Lung (tissue), 12 donors: ENCODE data around the gene RBM28. TPM values are rescaled to one million over a fixed set of nuclear protein-coding genes. Genes with fewer than 3 reads are reported as not detected.

Source experiments
- ATAC-seq: fragments of 200-7000 bp; cut with Tn5 transposase; one replicate; pipeline ENCODE4 v1.9.1; 2020; ENCODE audit warnings: moderate number of reproducible peaks; ENCODE audit not compliant: insufficient read depth, low FRiP score
- DNase-seq, 3 donors: peaks; one replicate each; pipeline ENCODE4 v3.0.0-alpha.2; 2013 to 2017
- H3K27ac ChIP-seq, 2 donors: one replicate each; pipeline ENCODE4 v1.5.1; 2013; ENCODE audit warnings: mild to moderate bottlenecking in 2 of 2, moderate library complexity in 2 of 2, control low read depth in 1 of 2, inconsistent platforms in 1 of 2, low read depth in 1 of 2, low read length in 1 of 2
- H3K27me3 ChIP-seq, 3 donors: one replicate each; pipeline ENCODE4 v1.5.1; 2013; ENCODE audit warnings: low read length in 2 of 3; ENCODE audit not compliant: control insufficient read depth in 3 of 3, insufficient read depth in 3 of 3
- H3K36me3 ChIP-seq, 4 donors: one replicate each; pipeline ENCODE4 v1.5.1; 2013; ENCODE audit warnings: low read length in 4 of 4, mild to moderate bottlenecking in 1 of 4, moderate library complexity in 1 of 4; ENCODE audit not compliant: control insufficient read depth in 4 of 4, insufficient read depth in 4 of 4
- H3K4me1 ChIP-seq, 5 donors: one replicate each; pipeline ENCODE4 v1.5.1; 2013; ENCODE audit warnings: low read length in 5 of 5, mild to moderate bottlenecking in 2 of 5, moderate library complexity in 1 of 5; ENCODE audit not compliant: control insufficient read depth in 5 of 5, insufficient read depth in 5 of 5
- H3K4me3 ChIP-seq: one replicate; pipeline ENCODE4 v1.5.1; 2013; ENCODE audit warnings: mild to moderate bottlenecking, control low read depth, moderate library complexity
- H3K9ac ChIP-seq, 2 donors: one replicate each; pipeline ENCODE4 v1.5.1; 2013; ENCODE audit warnings: low read length in 2 of 2, control low read depth in 1 of 2; ENCODE audit not compliant: insufficient read depth in 1 of 2
- H3K9me3 ChIP-seq, 4 donors: one replicate each; pipeline ENCODE4 v1.5.1; 2013; ENCODE audit warnings: low read length in 3 of 4, mild to moderate bottlenecking in 1 of 4, moderate library complexity in 1 of 4; ENCODE audit not compliant: control insufficient read depth in 4 of 4, insufficient read depth in 3 of 4
- CTCF ChIP-seq: IDR thresholded peaks from 2 replicates; pipeline ENCODE4 v1.5.1; 2012; ENCODE audit warnings: mild to moderate bottlenecking; ENCODE audit errors: control extremely low read depth, extremely low read depth
- WGBS, 2 donors: extraction: QIAGEN DNeasy Blood & Tissue Kit; methylation state at CpG; one replicate each; pipeline ENCODE4 v1.1.7; 2013; 5-methylcytosine and 5-hydroxymethylcytosine counted together
- polyA plus RNA-seq, 2 donors: library from polyadenylated mRNA; stranded (reverse); fragments of 200-250 nt; gene quantifications; one replicate each; pipeline ENCODE4 v1.2.1, GENCODE V29; 2013
- total RNA-seq, 2 donors: library from RNA; depleted of rRNA in 1 of 2; stranded (reverse); fragments of >200 nt in 1 of 2; gene quantifications; one replicate each; pipeline ENCODE4 v1.2.1, GENCODE V29; 2014 to 2021
- donor health status: control.
- donor health status: control.
- donor health status: Bipolar disorder and iron deficiency.
- donor health status: healthy.
- donor health status: DM: yes; HTN: yes; CAD: no.

Gene RBM28
- total and polyA plus RNA-seq, 4 donors = 18.8 to 44.7 (median 27.2) TPM

GRCh38 chr7:128255271-128255670 is 88.4 kb downstream of the RBM28 start:
- TF ChIP-seq CTCF = no peak

DNA sequence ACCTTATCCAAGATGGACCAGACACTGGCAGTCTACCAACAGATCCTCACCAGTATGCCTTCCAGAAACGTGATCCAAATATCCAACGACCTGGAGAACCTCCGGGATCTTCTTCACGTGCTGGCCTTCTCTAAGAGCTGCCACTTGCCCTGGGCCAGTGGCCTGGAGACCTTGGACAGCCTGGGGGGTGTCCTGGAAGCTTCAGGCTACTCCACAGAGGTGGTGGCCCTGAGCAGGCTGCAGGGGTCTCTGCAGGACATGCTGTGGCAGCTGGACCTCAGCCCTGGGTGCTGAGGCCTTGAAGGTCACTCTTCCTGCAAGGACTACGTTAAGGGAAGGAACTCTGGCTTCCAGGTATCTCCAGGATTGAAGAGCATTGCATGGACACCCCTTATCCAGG is 89.2 kb downstream of the RBM28 start:
- peaks cover 0 to 7% (median 0%) of the 10 kb centered on the region in 3 donors for H3K27me3 ChIP-seq
- no peak overlapping the region for H3K4me3 ChIP-seq
- H3K4me1 ChIP-seq = peaks cover 0 to 6% (median 4%) of the 10 kb centered on the region in 5 donors
- no peaks in the 10 kb centered on the region for H3K36me3 ChIP-seq
- H3K9ac ChIP-seq = no peak overlapping the region
- H3K9me3 ChIP-seq = no peaks in the 10 kb centered on the region
- ATAC-seq (no peak), DNase-seq (no peak)
- WGBS, 2 donors = 83 to 86% methylated on average over 5 of the region's 5 CpGs
- no peak overlapping the region for H3K27ac ChIP-seq
- TF ChIP-seq CTCF = no peak

More at GRCh38 chr7:128255271-128255670, 88.4 kb downstream of the RBM28 start:
- H3K4me3 ChIP-seq = no peak overlapping the region
- no peaks in the 10 kb centered on the region for H3K36me3 ChIP-seq
- no peak for ATAC-seq
- no peak overlapping the region for H3K9ac ChIP-seq
- peaks cover 0 to 10% (median 6%) of the 10 kb centered on the region in 5 donors for H3K4me1 ChIP-seq
- WGBS, 2 donors = 54 to 70% methylated on average over 2 of the region's 2 CpGs
- no peak for DNase-seq
- H3K27ac ChIP-seq = no peak overlapping the region
- H3K9me3 ChIP-seq = no peaks in the 10 kb centered on the region
- peaks cover 0 to 2% (median 0%) of the 10 kb centered on the region in 3 donors for H3K27me3 ChIP-seq

GRCh38 chr7:128253701-128254100 is 90.0 kb downstream of the RBM28 start:
- H3K27me3 ChIP-seq = peaks cover 0 to 12% (median 0%) of the 10 kb centered on the region in 3 donors
- no peak for TF ChIP-seq CTCF
- no peak overlapping the region for H3K27ac ChIP-seq
- no peak overlapping the region for H3K9ac ChIP-seq
- 89 to 97% methylated on average over 8 of the region's 8 CpGs for WGBS, 2 donors
- ATAC-seq (no peak), DNase-seq (no peak)
- H3K36me3 ChIP-seq = no peaks in the 10 kb centered on the region
- H3K4me1 ChIP-seq = no peaks in the 10 kb centered on the region
- no peaks in the 10 kb centered on the region for H3K9me3 ChIP-seq
- no peak overlapping the region for H3K4me3 ChIP-seq

GRCh38 chr7:128251337-128251736 is 92.4 kb downstream of the RBM28 start:
- DNase-seq (no peak), ATAC-seq (no peak)
- WGBS, 2 donors = 66 to 69% methylated on average over 4 of the region's 4 CpGs
- Histone ChIP-seq H3K9ac (no peak overlapping the region), H3K4me1 (no peaks in the 10 kb centered on the region), H3K9me3 (no peaks in the 10 kb centered on the region), H3K27ac (no peak overlapping the region), H3K27me3 (peaks cover 0 to 15% (median 0%) of the 10 kb centered on the region in 3 donors), H3K36me3 (no peaks in the 10 kb centered on the region), H3K4me3 (no peak overlapping the region)
- TF ChIP-seq CTCF = no peak
